GM12865 (cell line): ENCODE data around the gene WNK3.
"Not testable (repeated sequence)": the region's sequence is repeated elsewhere in the genome, so short reads cannot be mapped to it uniquely, and the experiment has no call there.

Experiments used
- DNase-seq: peaks from one replicate; pipeline ENCODE4 v3.0.0; 2010; ENCODE audit warnings: low read depth
- H3K4me3 ChIP-seq: 2 replicates; pipeline ENCODE4 v1.5.1; 2011; ENCODE audit warnings: mild to moderate bottlenecking, low read depth, low read length, control low read depth
- CTCF ChIP-seq: IDR thresholded peaks from 2 replicates; pipeline ENCODE4 v1.5.1; 2011; ENCODE audit warnings: low read length, control low read depth, low read depth, inconsistent platforms; ENCODE audit not compliant: insufficient read depth; ENCODE audit errors: missing control alignments

Gene WNK3

GRCh38 chrX:54352677-54353076 lies 5.2 kb downstream of the WNK3 start:
- DNase-seq, result no peak
- no peak overlapping the region for H3K4me3 ChIP-seq
- TF ChIP-seq CTCF, result no peak

GRCh38 chrX:54337383-54337782 lies 20.5 kb downstream of the WNK3 start:
- DNase-seq, H3K4me3 ChIP-seq: not testable (repeated sequence)

GRCh38 chrX:54325077-54325476 lies 32.8 kb downstream of the WNK3 start:
- DNase-seq, result no peak
- no peak overlapping the region for H3K4me3 ChIP-seq
- TF ChIP-seq CTCF, result no peak

GRCh38 chrX:54320067-54320466 lies 37.8 kb downstream of the WNK3 start:
- H3K4me3 ChIP-seq, result no peak overlapping the region
- DNase-seq, result no peak
- TF ChIP-seq CTCF, result no peak

- no peak for TF ChIP-seq CTCF
- DNase-seq, result no peak
- H3K4me3 ChIP-seq, result no peak overlapping the region
Observed at GRCh38 chrX:54306379-54306778, 51.5 kb downstream of the WNK3 start.

- no peak overlapping the region for H3K4me3 ChIP-seq
- no peak for TF ChIP-seq CTCF
- no peak for DNase-seq
Observed at GRCh38 chrX:54301516-54301915, 56.3 kb downstream of the WNK3 start.

GRCh38 chrX:54294306-54294705 lies 63.5 kb downstream of the WNK3 start:
- DNase-seq, result no peak
- no peak overlapping the region for H3K4me3 ChIP-seq
- TF ChIP-seq CTCF, result no peak

- no peak for TF ChIP-seq CTCF
- no peak for DNase-seq
- H3K4me3 ChIP-seq, result no peak overlapping the region
Observed at GRCh38 chrX:54292755-54293154, 65.1 kb downstream of the WNK3 start.
